Naive B cell (primary cell): ENCODE results near the gene SMIM24. TPM values are rescaled to one million over a fixed set of nuclear protein-coding genes. Genes with fewer than 3 reads are reported as not detected.
A peak's percentile ranks its signal among the peaks of the same experiment; 100 is the strongest.
"Not testable (repeated sequence)": the region's sequence is repeated elsewhere in the genome, so short reads cannot be mapped to it uniquely, and the experiment has no call there.

ENCODE experiments used
- ATAC-seq, 2 donors: fragments of 150-1000 bp; cut with Tn5 transposase; 2 replicates each; pipeline ENCODE4 v1.10.0; 2021; ENCODE audit warnings: low read depth in 2 of 2, mild to moderate bottlenecking in 2 of 2, moderate library complexity in 2 of 2
- DNase-seq: peaks from one replicate; pipeline ENCODE4 v3.0.0; 2022
- H3K27ac Mint-ChIP-seq, 6 donors: one replicate each; pipeline ENCODE4 v1.8.0; 2020 to 2022; ENCODE audit warnings: mild to moderate bottlenecking in 6 of 6, mixed read lengths in 6 of 6, moderate library complexity in 5 of 6, inconsistent platforms in 2 of 6
- H3K27me3 Mint-ChIP-seq, 3 donors: one replicate each; pipeline ENCODE4 v1.8.0; 2021 to 2022; ENCODE audit warnings: mixed read lengths in 3 of 3, mild to moderate bottlenecking in 1 of 3
- H3K36me3 Mint-ChIP-seq, 2 donors: one replicate each; pipeline ENCODE4 v1.8.0; 2020 to 2022; ENCODE audit warnings: mixed read lengths in 2 of 2, inconsistent platforms in 1 of 2, mild to moderate bottlenecking in 1 of 2
- H3K4me1 Mint-ChIP-seq, 3 donors: one replicate each; pipeline ENCODE4 v1.8.0; 2020 to 2022; ENCODE audit warnings: mixed read lengths in 3 of 3, inconsistent platforms in 1 of 3, mild to moderate bottlenecking in 1 of 3, moderate library complexity in 1 of 3
- H3K4me3 Mint-ChIP-seq, 8 donors: one replicate each; pipeline ENCODE4 v1.8.0; 2020 to 2022; ENCODE audit warnings: mild to moderate bottlenecking in 8 of 8, mixed read lengths in 8 of 8, moderate library complexity in 8 of 8, inconsistent platforms in 2 of 8
- H3K9me3 Mint-ChIP-seq, 7 donors: one replicate each; pipeline ENCODE4 v1.8.0; 2020 to 2022; ENCODE audit warnings: mixed read lengths in 7 of 7, mild to moderate bottlenecking in 5 of 7, inconsistent platforms in 2 of 7, moderate library complexity in 1 of 7
- polyA plus RNA-seq, 6 donors: library from polyadenylated mRNA; unstranded; fragments of 300-500 nt; fragmentation: Illumina TruSeq; gene quantifications; one replicate each; pipeline ENCODE4 v1.2.3, GENCODE V29; 2021; ENCODE audit warnings: low read depth in 6 of 6

Gene SMIM24
- polyA plus RNA-seq, 6 donors from 2014 or later = 0.50 to 1.2 (median 0.72) TPM; not detected in 2

- H3K9me3 Mint-ChIP-seq = no peaks in the 10 kb centered on the region
- no peak for DNase-seq
- peaks cover 0 to 7% of the 10 kb centered on the region in 2 donors for H3K36me3 Mint-ChIP-seq
- no peaks in the 10 kb centered on the region for H3K27me3 Mint-ChIP-seq
- no peak for ATAC-seq
- H3K4me1 Mint-ChIP-seq = peaks cover 4 to 7% (median 5%) of the 10 kb centered on the region in 3 donors
- H3K27ac Mint-ChIP-seq = no peak overlapping the region
- no peak overlapping the region for H3K4me3 Mint-ChIP-seq
These were observed 31.6 kb downstream of the SMIM24 start for GRCh38 chr19:3448616-3449334.

- not testable (repeated sequence) for H3K27ac Mint-ChIP-seq, DNase-seq, H3K36me3 Mint-ChIP-seq, ATAC-seq, H3K27me3 Mint-ChIP-seq, H3K9me3 Mint-ChIP-seq, H3K4me3 Mint-ChIP-seq
- H3K4me1 Mint-ChIP-seq = peaks cover 4 to 13% (median 5%) of the 10 kb centered on the region in 3 donors
These were observed 33.7 kb downstream of the SMIM24 start for GRCh38 chr19:3446657-3447056.

- DNase-seq = no peak
- peaks cover 4 to 13% (median 8%) of the 10 kb centered on the region in 3 donors for H3K4me1 Mint-ChIP-seq
- no peak for ATAC-seq
- H3K36me3 Mint-ChIP-seq = no peaks in the 10 kb centered on the region
- no peak overlapping the region for H3K27ac Mint-ChIP-seq
- no peaks in the 10 kb centered on the region for H3K9me3 Mint-ChIP-seq
- H3K4me3 Mint-ChIP-seq = no peak overlapping the region
- no peaks in the 10 kb centered on the region for H3K27me3 Mint-ChIP-seq
These were observed 35.6 kb downstream of the SMIM24 start for GRCh38 chr19:3444695-3445234.

GRCh38 chr19:3443840-3444694 is 36.3 kb downstream of the SMIM24 start:
- H3K27ac Mint-ChIP-seq = peak overlapping the region in 1 of 6 donors; percentile 60
- DNase-seq (no peak), ATAC-seq (no peak)
- H3K4me1 Mint-ChIP-seq = peaks cover 4 to 13% (median 8%) of the 10 kb centered on the region in 3 donors
- H3K9me3 Mint-ChIP-seq = no peaks in the 10 kb centered on the region
- no peaks in the 10 kb centered on the region for H3K36me3 Mint-ChIP-seq
- H3K27me3 Mint-ChIP-seq = no peaks in the 10 kb centered on the region
- no peak overlapping the region for H3K4me3 Mint-ChIP-seq

GRCh38 chr19:3442487-3443071 is 37.7 kb downstream of the SMIM24 start:
- Mint-ChIP-seq H3K4me1 (peaks cover 4 to 13% (median 8%) of the 10 kb centered on the region in 3 donors), H3K9me3 (no peaks in the 10 kb centered on the region), H3K36me3 (no peaks in the 10 kb centered on the region), H3K4me3 (no peak overlapping the region), H3K27ac (no peak overlapping the region), H3K27me3 (no peaks in the 10 kb centered on the region)
- ATAC-seq (no peak), DNase-seq (no peak)

- Mint-ChIP-seq H3K4me3 (no peak overlapping the region), H3K9me3 (no peaks in the 10 kb centered on the region), H3K27ac (no peak overlapping the region), H3K36me3 (no peaks in the 10 kb centered on the region), H3K4me1 (peaks cover 4 to 13% (median 8%) of the 10 kb centered on the region in 3 donors), H3K27me3 (no peaks in the 10 kb centered on the region)
- DNase-seq (no peak), ATAC-seq (no peak)
These were observed 38.4 kb downstream of the SMIM24 start for GRCh38 chr19:3441986-3442329.

- no peak for ATAC-seq
- H3K36me3 Mint-ChIP-seq = no peaks in the 10 kb centered on the region
- no peak overlapping the region for H3K4me3 Mint-ChIP-seq
- H3K9me3 Mint-ChIP-seq = no peaks in the 10 kb centered on the region
- no peaks in the 10 kb centered on the region for H3K27me3 Mint-ChIP-seq
- no peak for DNase-seq
- H3K4me1 Mint-ChIP-seq = peaks cover 4 to 13% (median 8%) of the 10 kb centered on the region in 3 donors
- H3K27ac Mint-ChIP-seq = no peak overlapping the region
These were observed 39.0 kb downstream of the SMIM24 start for GRCh38 chr19:3441089-3441985.

GRCh38 chr19:3440082-3440481 is 40.2 kb downstream of the SMIM24 start:
- Mint-ChIP-seq H3K36me3 (no peaks in the 10 kb centered on the region), H3K4me1 (peaks cover 11 to 22% (median 15%) of the 10 kb centered on the region in 3 donors), H3K27me3 (no peaks in the 10 kb centered on the region), H3K9me3 (no peaks in the 10 kb centered on the region), H3K4me3 (peak overlapping the region in 1 of 8 donors; percentile 57), H3K27ac (no peak overlapping the region)
- ATAC-seq = peak; percentile 23 to 25
- DNase-seq = peak; percentile 42

- ATAC-seq (peak; percentile 96 to 97), DNase-seq (peak; percentile 97)
- H3K4me3 Mint-ChIP-seq = peak overlapping the region; percentile 88 to 99 (median 98)
- no peaks in the 10 kb centered on the region for H3K36me3 Mint-ChIP-seq
- no peaks in the 10 kb centered on the region for H3K27me3 Mint-ChIP-seq
- H3K27ac Mint-ChIP-seq = peak overlapping the region; percentile 96 to 100 (median 100)
- no peaks in the 10 kb centered on the region for H3K9me3 Mint-ChIP-seq
- H3K4me1 Mint-ChIP-seq = peaks cover 16 to 21% (median 17%) of the 10 kb centered on the region in 3 donors
These were observed 45.4 kb downstream of the SMIM24 start for GRCh38 chr19:3434630-3435553.

- Mint-ChIP-seq H3K9me3 (no peaks in the 10 kb centered on the region), H3K27ac (peak overlapping the region in 4 of 6 donors; percentile 68 to 100 (median 92)), H3K36me3 (no peaks in the 10 kb centered on the region), H3K27me3 (no peaks in the 10 kb centered on the region), H3K4me3 (peak overlapping the region; percentile 88 to 99 (median 98)), H3K4me1 (peaks cover 21 to 26% (median 24%) of the 10 kb centered on the region in 3 donors)
- no peak for DNase-seq
- ATAC-seq = no peak
These were observed 46.4 kb downstream of the SMIM24 start for GRCh38 chr19:3433805-3434540.

- H3K4me1 Mint-ChIP-seq = peaks cover 25 to 32% (median 28%) of the 10 kb centered on the region in 3 donors
- no peaks in the 10 kb centered on the region for H3K36me3 Mint-ChIP-seq
- no peak for ATAC-seq
- H3K27me3 Mint-ChIP-seq = no peaks in the 10 kb centered on the region
- no peaks in the 10 kb centered on the region for H3K9me3 Mint-ChIP-seq
- DNase-seq = no peak
- H3K27ac Mint-ChIP-seq = no peak overlapping the region
- peak overlapping the region in 1 of 8 donors; percentile 15 for H3K4me3 Mint-ChIP-seq
These were observed 47.0 kb downstream of the SMIM24 start for GRCh38 chr19:3433313-3433712.
